Umbilical cord (tissue), 2 donors: ENCODE results near the gene DGKQ. TPM values are rescaled to one million over a fixed set of nuclear protein-coding genes. Genes with fewer than 3 reads are reported as not detected.

Experiments used
- DNase-seq: peaks from one replicate; pipeline ENCODE4 v3.0.0-alpha.2; 2015; ENCODE audit warnings: low spot score
- total RNA-seq: library from RNA; depleted of rRNA; stranded (reverse); fragments of >200 nt; gene quantifications from one replicate; pipeline ENCODE4 v1.2.3, GENCODE V29; 2014; ENCODE audit warnings: low replicate concordance; ENCODE audit not compliant: insufficient read depth

DGKQ gene
- total RNA-seq, 1 donor from 2014 or later = 5.3 TPM

- DNase-seq = no peak
Observed at GRCh38 chr4:962231-963208, 10.8 kb downstream of the DGKQ start.

DNA sequence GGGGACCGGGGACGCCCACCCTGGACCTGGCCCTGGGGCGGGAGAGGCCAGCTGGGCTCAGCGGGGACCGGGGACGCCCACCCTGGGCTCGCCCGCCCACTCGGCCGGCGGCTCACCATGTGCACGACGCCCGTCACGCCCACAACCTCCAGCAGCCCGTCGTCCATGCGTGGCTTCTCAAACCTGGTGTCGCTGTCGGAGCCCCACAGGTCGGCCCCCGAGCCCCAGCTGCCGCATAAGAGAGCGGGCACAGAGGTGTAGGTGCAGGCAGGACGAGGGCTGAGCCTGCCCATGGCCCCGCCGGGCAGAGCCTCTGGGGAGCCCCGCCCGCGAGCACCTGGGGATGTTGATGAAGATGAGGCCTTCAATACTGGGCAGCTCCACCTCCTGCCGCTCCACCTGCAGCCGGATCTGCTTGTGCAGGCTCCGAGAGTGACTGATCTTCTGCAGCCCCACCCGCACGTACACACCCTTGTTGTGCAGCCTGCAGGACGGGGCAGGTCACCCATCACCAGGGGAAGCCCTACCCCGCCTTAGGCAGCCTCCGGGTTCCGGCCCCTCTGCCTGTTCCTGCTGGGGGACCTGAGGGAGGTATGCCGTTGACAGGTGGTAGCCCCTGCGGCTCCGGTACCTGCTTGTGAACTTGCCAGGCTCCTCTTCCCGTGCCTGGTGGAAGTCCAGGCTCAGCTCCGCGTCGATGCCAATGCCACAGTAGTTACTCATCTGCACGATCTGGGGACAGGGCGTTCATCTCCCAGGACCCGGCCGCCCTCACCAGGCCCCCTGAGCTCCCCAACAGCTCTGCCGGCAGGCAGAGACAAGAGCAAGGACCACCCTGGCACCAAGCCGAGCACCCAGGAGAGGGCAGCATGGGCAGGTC is 11.8 kb downstream of the DGKQ start:
- DNase-seq = no peak

DNA sequence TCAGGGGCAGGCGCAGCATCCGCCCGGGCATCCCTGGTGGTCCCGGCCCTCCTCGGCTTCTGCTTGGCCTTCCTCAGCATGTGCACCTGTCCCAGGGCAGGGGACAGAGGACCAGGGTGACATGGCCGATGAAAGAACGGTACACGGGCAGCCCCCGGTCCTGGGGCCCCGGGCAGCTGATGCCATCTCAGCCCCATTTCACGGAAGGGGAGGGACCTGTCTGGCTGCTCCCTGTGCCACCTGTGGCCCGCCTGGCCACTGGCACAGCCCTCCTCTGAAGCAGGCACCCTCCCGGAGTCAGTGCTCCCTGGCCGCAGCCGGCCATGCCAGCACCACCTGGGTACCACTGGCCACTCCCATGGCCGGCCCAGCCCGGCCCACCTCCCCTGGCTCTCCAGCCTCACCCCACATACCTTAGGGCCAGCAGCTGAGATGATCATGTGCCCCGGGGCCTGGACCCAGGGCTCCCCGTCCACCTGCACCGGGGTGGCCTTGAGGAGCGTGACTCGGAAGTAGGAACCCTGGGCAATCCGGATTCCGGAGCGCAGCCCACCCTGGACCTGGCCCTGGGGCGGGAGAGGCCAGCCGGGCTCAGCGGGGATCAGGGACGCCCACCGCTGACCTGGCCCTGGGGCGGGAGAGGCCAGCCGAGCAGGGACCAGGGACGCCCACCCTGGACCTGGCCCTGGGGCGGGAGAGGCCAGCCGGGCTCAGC is 12.6 kb downstream of the DGKQ start:
- DNase-seq = no peak

DNA sequence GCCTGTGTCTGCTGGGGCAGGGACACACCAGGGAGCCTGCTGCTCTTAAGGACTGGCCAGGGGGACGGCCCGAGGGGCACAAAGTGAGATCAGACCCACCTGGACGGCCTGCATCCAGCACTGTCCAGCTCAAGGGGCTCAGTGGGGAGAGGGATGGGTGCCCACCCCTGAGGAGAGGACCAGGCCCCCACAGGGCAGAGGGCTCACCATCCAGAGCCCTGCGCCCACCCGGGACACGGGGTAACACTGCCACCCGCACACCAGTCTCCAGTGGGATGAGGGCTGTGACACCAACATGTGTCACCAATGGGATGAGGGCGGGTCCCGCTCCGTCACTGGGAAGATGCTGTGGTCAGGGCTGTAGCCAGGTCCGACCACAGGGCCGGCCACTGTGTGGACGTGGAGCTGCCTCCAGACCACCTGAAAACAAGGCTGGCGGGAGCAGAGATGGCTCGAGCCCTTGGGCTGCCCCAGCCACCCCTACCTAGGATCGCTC is 13.2 kb downstream of the DGKQ start:
- no peak for DNase-seq

DNA sequence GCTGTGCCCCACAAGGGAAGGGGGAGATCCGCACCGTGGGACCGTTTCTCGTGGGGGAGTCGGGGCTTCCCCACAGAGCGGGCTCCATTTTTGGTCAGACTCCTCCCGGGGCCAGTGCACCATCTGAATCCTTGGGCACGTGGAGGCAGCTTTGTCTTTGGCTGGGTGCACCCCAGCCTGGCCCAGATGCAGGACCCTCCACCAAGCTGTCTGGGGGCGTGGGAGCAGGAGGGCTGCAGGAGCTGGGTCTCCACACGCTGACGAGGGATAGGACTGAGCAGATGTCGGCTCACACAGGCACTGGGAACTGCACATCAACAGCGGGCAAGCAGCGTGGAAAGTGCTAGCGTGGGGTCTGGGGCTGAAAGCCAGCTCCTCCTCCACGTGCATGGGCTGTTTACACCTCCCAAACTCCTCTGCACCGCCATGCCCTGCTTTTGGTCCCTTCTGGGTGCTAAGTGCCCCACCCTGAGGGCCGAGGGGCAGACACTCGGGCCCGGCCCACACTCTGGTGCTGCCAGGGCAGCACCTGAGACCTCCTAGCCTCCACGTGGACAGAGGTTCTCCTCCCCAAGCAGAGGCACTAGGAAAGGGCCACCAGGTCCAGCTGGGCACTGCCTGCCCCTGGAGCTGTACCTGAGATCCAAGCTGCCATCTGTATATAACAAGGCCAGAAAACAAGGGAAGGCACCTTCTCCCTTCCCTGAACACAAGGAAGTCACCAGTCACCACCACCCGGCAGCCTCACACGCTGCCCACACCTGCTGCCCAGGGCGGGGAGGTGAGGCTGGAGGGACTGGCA is 13.8 kb downstream of the DGKQ start:
- no peak for DNase-seq

DNA sequence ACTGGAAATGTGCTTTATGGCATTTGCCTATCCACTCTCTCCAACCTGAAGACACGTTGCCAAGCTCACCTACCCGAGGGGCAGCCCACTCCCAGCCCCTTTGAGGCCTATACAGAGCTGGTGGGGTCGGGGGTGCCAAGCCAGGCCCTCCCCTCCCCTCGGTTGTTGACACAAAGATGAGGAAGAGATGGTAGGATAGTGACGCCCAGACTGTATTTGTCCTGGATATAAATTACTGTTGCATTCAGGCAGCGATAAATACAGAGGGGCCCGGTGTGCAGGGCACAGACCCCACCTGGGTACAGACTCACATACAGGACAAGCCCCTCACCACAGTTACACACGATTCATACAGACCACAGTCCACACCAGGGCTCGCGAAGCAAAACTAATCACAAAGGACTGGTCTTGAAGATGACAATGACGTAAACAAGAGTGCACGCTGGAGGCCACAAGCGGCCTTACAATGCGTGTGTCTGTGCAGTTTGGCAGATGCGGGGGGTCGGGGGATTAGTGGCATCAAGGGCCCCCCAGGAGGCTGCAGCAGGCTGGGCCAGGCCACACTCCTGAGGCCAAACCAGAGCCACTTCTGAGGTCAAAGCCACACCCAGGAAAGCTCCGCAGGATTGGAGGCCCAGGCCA is 14.6 kb downstream of the DGKQ start:
- no peak for DNase-seq

GRCh38 chr4:958314-958665 is 15.1 kb downstream of the DGKQ start:
- no peak for DNase-seq

DNA sequence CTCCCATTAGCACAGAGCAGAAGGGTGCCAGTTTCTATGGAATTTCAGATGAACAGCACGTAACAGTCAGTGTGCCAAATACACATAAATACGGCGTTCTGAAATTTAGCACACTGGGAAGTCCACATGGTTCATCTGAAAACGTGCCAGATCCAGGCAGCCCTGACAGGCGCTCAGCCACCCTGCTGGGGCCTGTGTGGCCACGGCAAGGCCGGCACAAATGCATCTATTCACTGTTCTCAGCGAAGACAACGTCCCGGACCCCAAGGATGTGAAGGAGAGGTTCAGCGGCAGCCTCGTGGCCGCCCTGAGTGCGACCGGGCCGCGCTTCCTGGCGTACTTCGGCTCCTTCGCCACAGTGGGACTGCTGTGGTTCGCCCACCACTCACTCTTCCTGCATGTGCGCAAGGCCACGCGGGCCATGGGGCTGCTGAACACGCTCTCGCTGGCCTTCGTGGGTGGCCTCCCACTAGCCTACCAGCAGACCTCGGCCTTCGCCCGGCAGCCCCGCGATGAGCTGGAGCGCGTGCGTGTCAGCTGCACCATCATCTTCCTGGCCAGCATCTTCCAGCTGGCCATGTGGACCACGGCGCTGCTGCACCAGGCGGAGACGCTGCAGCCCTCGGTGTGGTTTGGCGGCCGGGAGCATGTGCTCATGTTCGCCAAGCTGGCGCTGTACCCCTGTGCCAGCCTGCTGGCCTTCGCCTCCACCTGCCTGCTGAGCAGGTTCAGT is 15.6 kb downstream of the DGKQ start:
- no peak for DNase-seq

DNA sequence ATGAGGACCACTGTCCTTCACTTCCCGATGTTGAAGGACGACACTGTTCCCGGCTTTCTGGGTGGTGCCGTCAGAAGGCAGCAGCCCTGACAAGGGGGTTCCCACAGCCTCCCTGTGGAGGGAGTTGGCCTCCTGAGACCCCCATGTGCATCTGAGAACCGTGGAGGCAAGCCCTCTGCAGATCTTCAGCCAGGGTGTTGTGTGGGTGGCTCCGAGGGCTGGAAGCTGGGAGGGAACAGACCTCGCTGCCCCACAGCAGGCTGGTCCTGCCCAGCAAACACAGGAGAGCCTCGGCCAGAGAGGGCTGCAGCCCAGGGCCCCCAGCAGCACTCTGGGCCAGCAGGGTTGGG is 16.2 kb downstream of the DGKQ start:
- DNase-seq = no peak

GRCh38 chr4:956531-957230 is 16.7 kb downstream of the DGKQ start:
- no peak for DNase-seq

GRCh38 chr4:955931-956381 is 17.4 kb downstream of the DGKQ start:
- no peak for DNase-seq

- no peak for DNase-seq
Observed at GRCh38 chr4:955161-955921, 18.0 kb downstream of the DGKQ start.

DNA sequence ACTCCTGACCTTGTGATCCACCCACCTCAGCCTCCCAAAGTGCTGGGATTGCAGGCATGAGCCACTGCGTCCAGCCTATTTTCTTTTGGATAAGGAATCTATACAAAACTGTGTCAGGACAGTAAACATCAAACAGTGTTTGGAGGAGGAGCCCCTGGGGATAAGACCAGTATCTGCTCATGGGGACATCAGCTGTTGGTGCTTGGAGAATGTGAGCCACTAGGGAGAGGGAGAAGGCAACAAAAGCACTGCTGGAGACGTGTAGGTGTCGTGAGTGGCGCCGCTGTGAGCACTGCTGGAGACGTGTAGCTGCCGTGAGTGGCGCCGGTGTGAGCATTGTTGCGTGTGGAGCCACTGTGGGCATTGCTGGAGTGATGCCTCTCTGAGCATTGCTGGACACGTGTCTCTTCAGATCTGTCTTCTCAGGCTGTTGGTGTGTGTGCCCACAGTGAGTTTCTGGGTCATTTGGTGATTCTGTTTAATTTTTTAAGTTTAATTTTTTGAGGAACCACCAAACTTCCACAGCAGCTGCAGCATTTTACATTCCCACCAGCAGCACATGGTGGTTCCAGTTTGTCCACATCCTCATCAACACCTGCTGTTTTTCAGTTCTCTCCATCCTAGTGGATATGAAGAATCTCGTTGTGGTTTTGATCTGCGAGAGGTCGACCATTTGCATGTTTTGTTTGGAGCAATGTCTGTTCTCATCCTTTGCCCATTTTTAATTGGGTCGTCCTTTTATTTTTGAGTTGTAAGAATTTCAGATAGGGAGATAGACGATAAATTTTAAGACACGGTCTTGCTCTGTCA is 19.0 kb downstream of the DGKQ start:
- no peak for DNase-seq

DNA sequence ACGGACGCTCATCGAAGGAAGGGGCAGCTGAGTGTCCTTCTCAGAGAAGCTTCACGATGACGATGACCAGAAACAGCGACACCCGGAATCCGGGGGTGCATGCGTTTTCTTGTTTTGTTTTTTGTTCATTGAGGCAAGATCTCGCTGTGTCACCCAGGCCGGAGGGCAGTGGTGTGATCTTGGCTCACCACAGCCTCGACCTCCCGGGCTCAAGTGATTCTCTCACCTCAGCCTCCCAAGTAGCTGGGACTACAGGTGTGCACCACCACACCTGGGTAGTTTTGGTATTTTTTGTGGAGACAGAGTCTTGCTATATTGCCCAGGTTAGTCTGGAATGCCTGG is 19.8 kb downstream of the DGKQ start:
- DNase-seq = no peak

- DNase-seq = no peak
Observed at GRCh38 chr4:952881-953573, 20.3 kb downstream of the DGKQ start.

GRCh38 chr4:951594-952468 is 21.5 kb downstream of the DGKQ start:
- DNase-seq = no peak
